ENCODE measurements around the gene ELMO3.

The ELMO3 gene

GRCh38 chr16:67199011-67199807 is at the start of gene ELMO3:
TSS of gene ELMO3 (plus strand) at chr16:67199131. CDS start at chr16:67199327, 196 bp downstream.
- no peak within 1 kb of the TSS for H3K4me3 Mint-ChIP-seq
- peaks cover 42% of the 10 kb centered on the region for H3K4me1 Mint-ChIP-seq
- H3K27me3 Mint-ChIP-seq = no peaks in the 10 kb centered on the region
- H3K9me3 Mint-ChIP-seq = no peaks in the 10 kb centered on the region
- DNase-seq = no peak
- peak within 1 kb of the TSS; percentile 35 to 93 for H3K27ac Mint-ChIP-seq
- peak; percentile 25 for ATAC-seq

- DNase-seq (no peak), ATAC-seq (peak; percentile 0)
- H3K9me3 Mint-ChIP-seq = no peaks in the 10 kb centered on the region
- peak overlapping the region; percentile 30 to 53 for H3K4me3 Mint-ChIP-seq
- H3K27me3 Mint-ChIP-seq = peaks cover 44% of the 10 kb centered on the region
- peaks cover 34% of the 10 kb centered on the region for H3K4me1 Mint-ChIP-seq
- no peak overlapping the region for H3K27ac Mint-ChIP-seq
These were observed 49.5 kb upstream of the ELMO3 start for GRCh38 chr16:67149276-67150046.

GRCh38 chr16:67150047-67150832 is 48.7 kb upstream of the ELMO3 start:
- ATAC-seq (peak; percentile 88), DNase-seq (peak; percentile 69 to 78)
- Mint-ChIP-seq H3K4me1 (peaks cover 37% of the 10 kb centered on the region), H3K9me3 (no peaks in the 10 kb centered on the region), H3K4me3 (peak overlapping the region; percentile 77 to 86), H3K27me3 (peaks cover 48% of the 10 kb centered on the region), H3K27ac (peak overlapping the region; percentile 35 to 65)

GRCh38 chr16:67150833-67151396 is 48.0 kb upstream of the ELMO3 start, which contains the start of gene B3GNT9:
TSS of gene B3GNT9 (minus strand) at chr16:67150998. CDS start at chr16:67150485, 513 bp downstream.
- ATAC-seq = peak; percentile 68
- peak within 1 kb of the TSS; percentile 77 to 86 for H3K4me3 Mint-ChIP-seq
- peak in 1 of 2 donors; percentile 58 for DNase-seq
- peaks cover 44% of the 10 kb centered on the region for H3K4me1 Mint-ChIP-seq
- H3K27me3 Mint-ChIP-seq = peaks cover 55% of the 10 kb centered on the region
- peak within 1 kb of the TSS; percentile 35 to 65 for H3K27ac Mint-ChIP-seq
- H3K9me3 Mint-ChIP-seq = no peaks in the 10 kb centered on the region

GRCh38 chr16:67151431-67152097 is 47.4 kb upstream of the ELMO3 start:
- no peak for DNase-seq
- Mint-ChIP-seq H3K27me3 (peaks cover 61% of the 10 kb centered on the region), H3K4me1 (peaks cover 50% of the 10 kb centered on the region), H3K9me3 (no peaks in the 10 kb centered on the region), H3K4me3 (peak overlapping the region; percentile 77 to 86), H3K27ac (peak overlapping the region in 1 of 2 donors; percentile 8)
- ATAC-seq = no peak

- no peaks in the 10 kb centered on the region for H3K9me3 Mint-ChIP-seq
- DNase-seq (no peak), ATAC-seq (no peak)
- H3K27me3 Mint-ChIP-seq = peaks cover 50% of the 10 kb centered on the region
- peaks cover 71% of the 10 kb centered on the region for H3K4me1 Mint-ChIP-seq
- no peak overlapping the region for H3K27ac Mint-ChIP-seq
- peak overlapping the region; percentile 73 to 83 for H3K4me3 Mint-ChIP-seq
These were observed 44.2 kb upstream of the ELMO3 start for GRCh38 chr16:67154578-67155294.

- Mint-ChIP-seq H3K9me3 (no peaks in the 10 kb centered on the region), H3K27ac (no peak overlapping the region), H3K4me3 (peak overlapping the region; percentile 73 to 83), H3K27me3 (peaks cover 50% of the 10 kb centered on the region), H3K4me1 (peaks cover 76% of the 10 kb centered on the region)
- DNase-seq (peak; percentile 82 to 83), ATAC-seq (peak; percentile 31)
These were observed 43.4 kb upstream of the ELMO3 start for GRCh38 chr16:67155295-67156142.

GRCh38 chr16:67156143-67156844 is 42.6 kb upstream of the ELMO3 start:
- peak overlapping the region in 1 of 2 donors; percentile 38 for H3K4me3 Mint-ChIP-seq
- peaks cover 51% of the 10 kb centered on the region for H3K27me3 Mint-ChIP-seq
- ATAC-seq = no peak
- H3K27ac Mint-ChIP-seq = no peak overlapping the region
- DNase-seq = no peak
- H3K4me1 Mint-ChIP-seq = peaks cover 78% of the 10 kb centered on the region
- no peaks in the 10 kb centered on the region for H3K9me3 Mint-ChIP-seq

- peaks cover 82% of the 10 kb centered on the region for H3K4me1 Mint-ChIP-seq
- peaks cover 52% of the 10 kb centered on the region for H3K27me3 Mint-ChIP-seq
- no peaks in the 10 kb centered on the region for H3K9me3 Mint-ChIP-seq
- no peak for DNase-seq
- H3K27ac Mint-ChIP-seq = no peak overlapping the region
- H3K4me3 Mint-ChIP-seq = no peak overlapping the region
- ATAC-seq = no peak
These were observed 41.7 kb upstream of the ELMO3 start for GRCh38 chr16:67157106-67157748.

- H3K4me3 Mint-ChIP-seq = peak overlapping the region; percentile 92 to 94
- H3K27ac Mint-ChIP-seq = peak overlapping the region; percentile 61 to 97
- ATAC-seq = no peak
- no peaks in the 10 kb centered on the region for H3K9me3 Mint-ChIP-seq
- peak in 1 of 2 donors; percentile 3 for DNase-seq
- peaks cover 85% of the 10 kb centered on the region for H3K4me1 Mint-ChIP-seq
- H3K27me3 Mint-ChIP-seq = peaks cover 54% of the 10 kb centered on the region
These were observed 40.9 kb upstream of the ELMO3 start for GRCh38 chr16:67157892-67158635.

- H3K27ac Mint-ChIP-seq = peak overlapping the region; percentile 61 to 97
- peaks cover 84% of the 10 kb centered on the region for H3K4me1 Mint-ChIP-seq
- DNase-seq (peak; percentile 84 to 97), ATAC-seq (peak; percentile 81)
- peaks cover 52% of the 10 kb centered on the region for H3K27me3 Mint-ChIP-seq
- H3K4me3 Mint-ChIP-seq = peak overlapping the region; percentile 92 to 94
- no peaks in the 10 kb centered on the region for H3K9me3 Mint-ChIP-seq
These were observed 40.0 kb upstream of the ELMO3 start for GRCh38 chr16:67158637-67159600.
